Omental fat pad (tissue), 4 donors: ENCODE data around the gene PLOD3. TPM values are rescaled to one million over a fixed set of nuclear protein-coding genes. Genes with fewer than 3 reads are reported as not detected.

Experiments
- ATAC-seq: fragments of 150-250 bp; one replicate; pipeline ENCODE4 v1.9.1; 2016; ENCODE audit warnings: mild to moderate bottlenecking, moderate library complexity; ENCODE audit not compliant: low FRiP score
- DNase-seq: peaks from one replicate; pipeline ENCODE4 v3.0.0-alpha.2; 2019; ENCODE audit warnings: low spot score
- CTCF ChIP-seq, 3 donors: fragments of 450-650 bp; IDR thresholded peaks; one replicate each; pipeline ENCODE4 v1.5.1; 2016 to 2017; ENCODE audit warnings: antibody characterized with exemption in 3 of 3, mild to moderate bottlenecking in 3 of 3, moderate library complexity in 2 of 3
- small RNA-seq: library from RNA; depleted of rRNA; stranded (forward); fragments of <200 nt; gene quantifications from one replicate; pipeline ENCODE3, GENCODE V24; 2016
- total RNA-seq, 4 donors: library from RNA; depleted of rRNA; stranded (reverse); fragments of >200 nt; gene quantifications; one replicate each; pipeline ENCODE4 v1.1.0, GENCODE V29; 2016

Gene PLOD3
- total RNA-seq, 4 donors from 2014 or later = 41.1 to 68.5 (median 51.6) TPM

GRCh38 chr7:101160910-101161309, 56.5 kb downstream of the PLOD3 start:
- ATAC-seq (no peak), DNase-seq (no peak)
- no peak for TF ChIP-seq CTCF (IDR thresholded peaks at IDR 0.05)

DNA sequence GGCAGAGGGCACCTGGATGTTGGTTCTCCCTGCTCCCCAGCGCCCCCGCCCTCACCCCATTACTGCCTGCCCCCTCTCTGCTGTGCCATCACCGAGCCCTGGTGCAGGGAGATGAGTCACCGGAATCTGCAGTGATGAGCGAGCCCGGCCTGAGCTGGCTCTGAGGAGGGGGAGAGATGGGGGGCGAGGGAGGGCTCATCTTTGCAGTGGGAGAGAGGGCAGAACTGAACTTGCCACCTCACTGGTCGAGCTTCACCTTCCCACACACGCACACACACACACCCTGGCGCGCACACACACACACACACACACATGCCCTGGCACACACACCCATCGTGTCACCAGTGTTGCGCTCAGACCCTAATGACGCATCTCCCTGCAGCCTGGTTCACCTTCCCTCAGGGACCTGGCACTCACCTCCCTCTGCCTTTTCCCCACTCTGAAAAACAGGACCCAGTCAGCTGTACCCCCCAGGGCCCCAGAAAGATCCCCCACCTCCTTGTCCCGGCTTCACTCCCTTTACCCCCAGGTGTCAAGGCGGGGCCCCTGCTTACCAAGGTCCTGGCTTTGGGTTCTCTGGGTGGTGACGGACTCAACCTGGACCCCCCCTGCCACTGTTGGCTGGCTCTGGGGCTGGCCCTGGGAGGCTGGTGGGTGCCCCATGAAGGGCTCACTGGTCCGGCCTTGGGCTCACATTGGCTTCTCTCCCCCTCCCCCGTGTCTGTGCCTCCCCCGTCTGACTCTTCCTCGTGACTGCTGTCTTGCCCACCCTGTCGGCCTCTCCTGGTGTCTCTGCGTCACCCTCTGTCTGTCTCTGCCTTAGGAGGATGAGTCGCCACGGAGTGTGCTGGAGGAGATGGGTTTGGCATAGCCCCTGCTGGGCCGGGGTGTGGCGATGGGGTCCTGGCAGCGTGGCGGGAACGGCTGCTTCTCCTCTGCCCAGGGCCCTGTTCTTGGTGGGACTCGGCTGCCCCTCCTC, 57.4 kb downstream of the PLOD3 start:
- DNase-seq (no peak), ATAC-seq (no peak)
- TF ChIP-seq CTCF (IDR thresholded peaks at IDR 0.05) = no peak

- no peak for TF ChIP-seq CTCF (IDR thresholded peaks at IDR 0.05)
- DNase-seq (no peak), ATAC-seq (no peak)
Observed at GRCh38 chr7:101156866-101157589, 60.4 kb downstream of the PLOD3 start.

GRCh38 chr7:101156277-101156676, 61.1 kb downstream of the PLOD3 start:
- DNase-seq (no peak), ATAC-seq (no peak)
- no peak for TF ChIP-seq CTCF (IDR thresholded peaks at IDR 0.05)

Small RNA genes lying within 50 kb of the gene (small RNA-seq; reads per million reads assigned to genes)
- not detected for gene MIR4653

Other genes with a start within 250 kb of the PLOD3 start
- 1 to 10 TPM in 1 of 4 donors, not detected in 3; 2.4 TPM for gene MUC12, start 248.0 kb downstream of the PLOD3 start, total RNA-seq
- gene MUC17, start 197.5 kb downstream of the PLOD3 start, total RNA-seq = not detected
- gene TRIM56, start 132.1 kb downstream of the PLOD3 start, total RNA-seq = 10 to 100 TPM; 14.1 to 41.1 (median 20.9) TPM
- 100 to 1,000 TPM in 2 of 4 donors, 10 to 100 TPM in 2; 36.4 to 861 (median 118) TPM for gene SERPINE1, start 90.5 kb downstream of the PLOD3 start, total RNA-seq
- 10 to 100 TPM; 30.7 to 52.3 (median 36.4) TPM for gene AP1S1, start 63.1 kb downstream of the PLOD3 start, total RNA-seq
- gene VGF, start 52.0 kb downstream of the PLOD3 start, total RNA-seq = under 1 TPM in 1 of 4 donors, not detected in 3; 0.60 TPM
- under 1 TPM in 1 of 4 donors, not detected in 3; 0.09 TPM for gene NAT16, start 37.3 kb downstream of the PLOD3 start, total RNA-seq
- not detected for gene MOGAT3, start 16.5 kb downstream of the PLOD3 start, total RNA-seq
- 100 to 1,000 TPM in 1 of 4 donors, 10 to 100 TPM in 3; 54.6 to 113 (median 77.1) TPM for gene ZNHIT1, start 584 bp upstream of the PLOD3 start, total RNA-seq
- gene CLDN15, start 20.2 kb upstream of the PLOD3 start, total RNA-seq = 100 to 1,000 TPM in 1 of 4 donors, 10 to 100 TPM in 3; 43.3 to 280 (median 60.5) TPM
- 100 to 1,000 TPM; 243 to 384 (median 344) TPM for gene FIS1, start 27.5 kb upstream of the PLOD3 start, total RNA-seq
- gene IFT22, start 104.2 kb upstream of the PLOD3 start, total RNA-seq = 10 to 100 TPM in 2 of 4 donors, 1 to 10 TPM in 2; 8.4 to 21.4 (median 12.6) TPM
- gene COL26A1, start 145.3 kb upstream of the PLOD3 start, total RNA-seq = under 1 TPM in 1 of 4 donors, not detected in 3; 0.37 TPM